Adrenal gland (tissue), 12 donors: ENCODE data around the gene JPH2. TPM values are rescaled to one million over a fixed set of nuclear protein-coding genes. Genes with fewer than 3 reads are reported as not detected.

Source experiments
- DNase-seq, 7 donors: peaks; one replicate each; pipeline ENCODE4 v3.0.0-alpha.2; 2019 to 2020
- H3K27ac ChIP-seq, 5 donors: fragments of 200-600 bp; sonication (generic) in 4 of 5; 1 replicate in 3 of 5; 2 replicates in 2 of 5; pipeline versions ENCODE4 v1.5.1 to v1.8.0; 2016 to 2020; ENCODE audit warnings: mild to moderate bottlenecking in 1 of 5
- H3K27me3 ChIP-seq: fragments of 200-600 bp; 2 replicates; pipeline ENCODE4 v1.8.0; 2021
- H3K36me3 ChIP-seq, 2 donors: fragments of 200-600 bp; replicated peaks in 1 of 2; 1 replicate in 1 of 2; 2 replicates in 1 of 2; pipeline versions ENCODE4 v1.5.1 to v1.8.0; 2018 to 2022
- H3K4me1 ChIP-seq, 2 donors: fragments of 200-600 bp; replicated peaks in 1 of 2; 1 replicate in 1 of 2; 2 replicates in 1 of 2; pipeline versions ENCODE4 v1.5.1 to v1.8.0; 2018 to 2021
- H3K4me3 ChIP-seq, 4 donors: fragments of 200-600 bp; sonication (generic) in 3 of 4; one replicate each; pipeline ENCODE4 v1.5.1; 2016 to 2018
- H3K9me3 ChIP-seq, 3 donors: fragments of 200-600 bp; sonication (generic) in 1 of 3; replicated peaks in 1 of 3; 1 replicate in 2 of 3; 2 replicates in 1 of 3; pipeline versions ENCODE4 v1.5.1 to v1.8.0; 2016 to 2021
- CTCF ChIP-seq, 6 experiments: fragments of 450-650 bp in 4 of 6; fragments of 200-600 bp in 2 of 6; sonication (generic) in 1 of 6; IDR thresholded peaks; 1 replicate in 5 of 6; 2 replicates in 1 of 6; pipeline versions ENCODE4 v1.5.1 to v1.8.0; 2016 to 2021; ENCODE audit warnings: antibody characterized with exemption in 6 of 6, mild to moderate bottlenecking in 2 of 6, moderate library complexity in 1 of 6
- POLR2A ChIP-seq, 2 donors: fragments of 450-650 bp; IDR thresholded peaks; one replicate each; pipeline ENCODE4 v1.6.1; 2017; ENCODE audit warnings: antibody characterized with exemption in 2 of 2, mild to moderate bottlenecking in 2 of 2, moderate library complexity in 1 of 2
- WGBS, 4 donors: extraction: QIAGEN DNeasy Blood & Tissue Kit in 2 of 4; methylation state at CpG; one replicate each; pipeline versions ENCODE4 v1.1.5 to v1.1.7; 2013 to 2017; 5-methylcytosine and 5-hydroxymethylcytosine counted together
- intact Hi-C, 2 donors: fragments of 100-400 bp; cut with DNase I; formaldehyde crosslinking; loops; one replicate each; pipeline versions ENCODE4 v1.14.1 to v1.15.0; 2022 to 2023
- polyA plus RNA-seq, 3 donors: library from polyadenylated mRNA; stranded (reverse); fragments of 200-250 nt in 2 of 3; fragments of 350-450 nt in 1 of 3; fragmentation: Illumina TruSeq in 1 of 3; extraction: RNeasy Lipid Tissue Mini Kit (QIAGEN cat#74804) in 1 of 3; gene quantifications; one replicate each; pipeline ENCODE4 v1.2.3, GENCODE V29; 2013 to 2014
- total RNA-seq, 9 donors: library from RNA; depleted of rRNA in 4 of 9; stranded (reverse); fragments of >200 nt in 4 of 9; fragments of 120-200 nt in 1 of 9; fragmentation: NEBNext Ultra II Directional in 1 of 9; extraction: Animal tissue kit (Norgen Biotek cat#: 25700) in 1 of 9; gene quantifications; one replicate each; pipeline versions ENCODE4 v1.1.0 to v1.2.4, GENCODE V29; 2013 to 2023
- donor health status: healthy with polysubstance abuse.
- donor health status: Bipolar disorder and iron deficiency.
- donor health status: DM: yes; HTN: yes; CAD: no.
- donor health status: DM: no; HTN: no; CAD: no.
- donor health status: DM: no; HTN: no; CAD: no.
- donor health status: DM: yes; HTN: yes; CAD: no.

JPH2 gene
- total and polyA plus RNA-seq, 12 donors: 0.59 to 13.0 (median 3.4) TPM

GRCh38 chr20:44109951-44110361 lies 77.0 kb downstream of the JPH2 start:
- Histone ChIP-seq H3K36me3 (no peaks in the 10 kb centered on the region), H3K4me3 (no peak overlapping the region), H3K27me3 (peaks cover 3% of the 10 kb centered on the region), H3K27ac (no peak overlapping the region), H3K9me3 (no peaks in the 10 kb centered on the region), H3K4me1 (no peaks in the 10 kb centered on the region)
- no peak for DNase-seq
- intact Hi-C loops: loop anchor here in 1 of 2 donors (5.0 kb wide), 1 partner anchor 202 kb away; the partner anchor contains the start of gene FITM2
- TF ChIP-seq POLR2A (IDR thresholded peaks at IDR 0.05) (no peak), CTCF (IDR thresholded peaks at IDR 0.05) (no peak)
- WGBS, 4 donors: 44 to 54% (median 50%) methylated on average over 3 to 5 of the region's 5 CpGs

- no peaks in the 10 kb centered on the region for H3K36me3 ChIP-seq
- WGBS, 4 donors: 70 to 80% (median 74%) methylated on average over 5 of the region's 5 CpGs
- no peak for DNase-seq
- no peak overlapping the region for H3K4me3 ChIP-seq
- no peaks in the 10 kb centered on the region for H3K9me3 ChIP-seq
- no peak overlapping the region for H3K27ac ChIP-seq
- peaks cover 3% of the 10 kb centered on the region for H3K27me3 ChIP-seq
- no peaks in the 10 kb centered on the region for H3K4me1 ChIP-seq
- intact Hi-C loops: no loop called here
- no peak for TF ChIP-seq CTCF (IDR thresholded peaks at IDR 0.05)
- TF ChIP-seq POLR2A (IDR thresholded peaks at IDR 0.05): no peak
These were observed 80.4 kb downstream of the JPH2 start for GRCh38 chr20:44106615-44107014.

- TF ChIP-seq POLR2A (IDR thresholded peaks at IDR 0.05) (no peak), CTCF (IDR thresholded peaks at IDR 0.05) (no peak)
- Histone ChIP-seq H3K36me3 (no peaks in the 10 kb centered on the region), H3K27me3 (peaks cover 3% of the 10 kb centered on the region), H3K4me3 (no peak overlapping the region), H3K27ac (no peak overlapping the region), H3K9me3 (no peaks in the 10 kb centered on the region), H3K4me1 (no peaks in the 10 kb centered on the region)
- WGBS, 4 donors: 38 to 51% (median 48%) methylated on average over 7 of the region's 7 CpGs
- peak in 3 of 7 donors; percentile 30 to 51 (median 38) for DNase-seq
- intact Hi-C loops: no loop called here
These were observed 82.0 kb downstream of the JPH2 start for GRCh38 chr20:44104798-44105517.

GRCh38 chr20:44102582-44102981 lies 84.4 kb downstream of the JPH2 start:
- Histone ChIP-seq H3K9me3 (no peaks in the 10 kb centered on the region), H3K36me3 (no peaks in the 10 kb centered on the region), H3K27ac (no peak overlapping the region), H3K27me3 (peaks cover 3% of the 10 kb centered on the region), H3K4me1 (no peaks in the 10 kb centered on the region), H3K4me3 (no peak overlapping the region)
- DNase-seq: no peak
- intact Hi-C loops: no loop called here
- TF ChIP-seq CTCF (IDR thresholded peaks at IDR 0.05) (no peak), POLR2A (IDR thresholded peaks at IDR 0.05) (no peak)
- 80 to 92% (median 88%) methylated on average over 1 of the region's 1 CpG for WGBS, 4 donors
